Gastroesophageal sphincter (tissue), 3 donors: ENCODE measurements around the gene AKAP6.
"Not testable (repeated sequence)": the region's sequence is repeated elsewhere in the genome, so short reads cannot be mapped to it uniquely, and the experiment has no call there.

Experiments used
- CTCF ChIP-seq, 4 experiments: fragments of 200-600 bp in 2 of 4; fragments of 450-650 bp in 2 of 4; sonication (generic) in 1 of 4; IDR thresholded peaks; one replicate each; pipeline ENCODE4 v1.5.1; 2017 to 2019; ENCODE audit warnings: antibody characterized with exemption in 4 of 4, mild to moderate bottlenecking in 2 of 4, moderate library complexity in 2 of 4
- EP300 ChIP-seq: sonication (generic); formaldehyde crosslinking; IDR thresholded peaks from one replicate; pipeline ENCODE4 v1.6.1; 2017; ENCODE audit warnings: antibody characterized with exemption, mild to moderate bottlenecking
- POLR2AphosphoS5 ChIP-seq: sonication (generic); formaldehyde crosslinking; IDR thresholded peaks from one replicate; pipeline ENCODE4 v1.6.1; 2017; ENCODE audit warnings: antibody characterized with exemption

DNA sequence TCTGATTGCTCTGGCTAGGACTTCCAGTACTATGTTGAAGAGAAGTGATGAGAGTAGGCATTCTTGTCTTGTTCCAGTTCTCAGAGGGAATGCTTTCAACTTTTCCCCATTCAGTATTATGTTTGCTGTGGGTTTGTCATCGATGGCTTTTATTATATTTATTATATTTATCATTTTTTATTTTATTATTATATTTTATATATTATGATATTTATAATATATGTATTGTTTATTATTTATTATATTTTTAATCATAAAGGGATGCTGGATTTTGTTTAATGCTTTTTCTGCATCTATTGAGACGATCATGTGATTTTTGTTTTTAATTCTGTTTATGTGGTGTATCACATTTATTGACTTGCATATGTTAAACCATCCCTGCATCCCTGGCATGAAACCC lies 58.2 kb downstream of the AKAP6 start:
- TF ChIP-seq CTCF (IDR thresholded peaks at IDR 0.05); POLR2AphosphoS5; EP300: not testable (repeated sequence)
